ENCODE results near the gene PSMB7.

DNA sequence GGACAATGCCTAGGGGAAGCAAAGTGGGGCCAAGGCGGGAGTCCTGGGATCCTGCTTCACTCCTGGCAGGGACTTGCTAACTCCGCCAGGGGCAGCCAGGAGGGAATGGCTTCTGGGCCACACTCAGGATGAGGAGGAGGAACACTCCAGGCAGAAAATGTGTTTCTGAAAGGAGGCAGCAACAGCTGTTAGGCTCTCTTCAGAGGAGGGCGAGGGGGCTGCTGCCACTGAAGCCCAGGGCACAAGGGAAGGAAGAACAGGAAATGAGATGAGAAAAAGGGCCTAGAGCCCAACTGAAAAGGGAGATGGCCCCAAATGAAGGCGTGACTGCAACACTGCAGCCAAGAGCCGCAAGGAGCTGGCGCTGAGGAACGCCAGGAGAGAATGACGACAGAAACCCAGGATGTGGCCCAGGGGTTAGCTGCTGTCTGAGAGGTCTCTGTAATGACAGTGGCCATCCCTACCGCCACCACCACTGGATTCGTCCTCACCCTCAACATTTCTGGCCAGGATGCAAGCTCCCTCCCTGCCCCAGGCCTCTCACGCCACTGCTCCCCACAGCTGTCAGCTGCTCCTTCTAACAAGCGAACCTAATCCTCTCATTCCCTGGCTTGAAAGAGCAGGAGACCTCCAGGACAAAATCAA is 15.8 kb downstream of the PSMB7 start:
- TF ChIP-seq, protein P1, sequence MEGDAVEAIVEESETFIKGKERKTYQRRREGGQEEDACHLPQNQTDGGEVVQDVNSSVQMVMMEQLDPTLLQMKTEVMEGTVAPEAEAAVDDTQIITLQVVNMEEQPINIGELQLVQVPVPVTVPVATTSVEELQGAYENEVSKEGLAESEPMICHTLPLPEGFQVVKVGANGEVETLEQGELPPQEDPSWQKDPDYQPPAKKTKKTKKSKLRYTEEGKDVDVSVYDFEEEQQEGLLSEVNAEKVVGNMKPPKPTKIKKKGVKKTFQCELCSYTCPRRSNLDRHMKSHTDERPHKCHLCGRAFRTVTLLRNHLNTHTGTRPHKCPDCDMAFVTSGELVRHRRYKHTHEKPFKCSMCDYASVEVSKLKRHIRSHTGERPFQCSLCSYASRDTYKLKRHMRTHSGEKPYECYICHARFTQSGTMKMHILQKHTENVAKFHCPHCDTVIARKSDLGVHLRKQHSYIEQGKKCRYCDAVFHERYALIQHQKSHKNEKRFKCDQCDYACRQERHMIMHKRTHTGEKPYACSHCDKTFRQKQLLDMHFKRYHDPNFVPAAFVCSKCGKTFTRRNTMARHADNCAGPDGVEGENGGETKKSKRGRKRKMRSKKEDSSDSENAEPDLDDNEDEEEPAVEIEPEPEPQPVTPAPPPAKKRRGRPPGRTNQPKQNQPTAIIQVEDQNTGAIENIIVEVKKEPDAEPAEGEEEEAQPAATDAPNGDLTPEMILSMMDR (IDR thresholded peaks at IDR 0.05 in 4 of 5, conservative IDR thresholded peaks at IDR 0.05 in 1 of 5) = peak in 1 of 5 experiments; percentile 39
- TF ChIP-seq POLR2A (IDR thresholded peaks at IDR 0.05) = no peak

Data from gastrocnemius medialis (tissue), 4 donors.